ENCODE results near the gene APBB1.
A peak's percentile ranks its signal among the peaks of the same experiment; 100 is the strongest.

APBB1 gene

GRCh38 chr11:6438979-6439571, 20.2 kb upstream of the APBB1 start:
- TF ChIP-seq, protein P1, sequence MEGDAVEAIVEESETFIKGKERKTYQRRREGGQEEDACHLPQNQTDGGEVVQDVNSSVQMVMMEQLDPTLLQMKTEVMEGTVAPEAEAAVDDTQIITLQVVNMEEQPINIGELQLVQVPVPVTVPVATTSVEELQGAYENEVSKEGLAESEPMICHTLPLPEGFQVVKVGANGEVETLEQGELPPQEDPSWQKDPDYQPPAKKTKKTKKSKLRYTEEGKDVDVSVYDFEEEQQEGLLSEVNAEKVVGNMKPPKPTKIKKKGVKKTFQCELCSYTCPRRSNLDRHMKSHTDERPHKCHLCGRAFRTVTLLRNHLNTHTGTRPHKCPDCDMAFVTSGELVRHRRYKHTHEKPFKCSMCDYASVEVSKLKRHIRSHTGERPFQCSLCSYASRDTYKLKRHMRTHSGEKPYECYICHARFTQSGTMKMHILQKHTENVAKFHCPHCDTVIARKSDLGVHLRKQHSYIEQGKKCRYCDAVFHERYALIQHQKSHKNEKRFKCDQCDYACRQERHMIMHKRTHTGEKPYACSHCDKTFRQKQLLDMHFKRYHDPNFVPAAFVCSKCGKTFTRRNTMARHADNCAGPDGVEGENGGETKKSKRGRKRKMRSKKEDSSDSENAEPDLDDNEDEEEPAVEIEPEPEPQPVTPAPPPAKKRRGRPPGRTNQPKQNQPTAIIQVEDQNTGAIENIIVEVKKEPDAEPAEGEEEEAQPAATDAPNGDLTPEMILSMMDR (IDR thresholded peaks at IDR 0.05; ENCODE audit: extremely low read depth, insufficient read depth, missing control alignments) = peak; percentile 52
- in situ Hi-C loops (cut with MboI; ENCODE audit: low pct_unique_long_range_greater_than_20kb, low sequenced_read_pairs, unreplicated experiment) = no loop called here
- no peak for DNase-seq (ENCODE audit: low spot score)

GRCh38 chr11:6437993-6438392, 19.1 kb upstream of the APBB1 start:
- TF ChIP-seq, protein P1 (IDR thresholded peaks at IDR 0.05; ENCODE audit: extremely low read depth, insufficient read depth, missing control alignments) = no peak
- in situ Hi-C loops (cut with MboI; ENCODE audit: low pct_unique_long_range_greater_than_20kb, low sequenced_read_pairs, unreplicated experiment) = no loop called here
- DNase-seq (ENCODE audit: low spot score) = no peak

- in situ Hi-C loops (cut with MboI; ENCODE audit: low pct_unique_long_range_greater_than_20kb, low sequenced_read_pairs, unreplicated experiment) = no loop called here
- TF ChIP-seq, protein P1 (IDR thresholded peaks at IDR 0.05; ENCODE audit: extremely low read depth, insufficient read depth, missing control alignments) = no peak
- DNase-seq (ENCODE audit: low spot score) = no peak
Observed at GRCh38 chr11:6437423-6437822, 18.5 kb upstream of the APBB1 start.

DNA sequence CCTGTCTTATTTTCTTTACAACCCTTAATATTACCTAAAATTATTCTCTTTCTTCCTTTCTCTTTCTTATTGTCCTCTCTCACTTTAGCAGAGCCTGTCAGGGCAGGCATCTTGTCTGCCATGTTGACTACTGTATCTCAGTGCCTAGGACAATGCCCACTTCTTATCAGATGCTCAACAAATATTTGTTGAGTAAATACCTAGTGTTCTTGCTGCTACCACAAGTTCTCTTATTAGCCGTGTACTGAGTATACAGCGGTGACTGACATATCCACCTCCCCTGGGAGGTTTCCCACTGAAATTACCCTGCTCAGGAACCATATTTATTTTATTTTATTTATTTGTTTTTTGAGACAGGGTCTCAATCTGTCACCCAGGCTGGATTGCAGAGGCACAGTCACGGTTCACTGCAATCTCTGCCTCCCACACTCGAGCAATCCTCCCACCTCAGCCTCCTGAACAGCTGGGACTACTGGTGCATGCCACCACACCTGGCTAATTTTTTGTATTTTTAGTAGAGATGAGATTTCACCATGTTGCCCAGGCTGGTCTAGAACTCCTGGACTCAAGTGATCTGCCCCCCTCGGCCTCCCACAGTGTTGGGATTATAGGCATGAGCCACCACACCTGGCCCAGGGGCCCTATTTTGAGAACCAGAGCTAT, 15.2 kb upstream of the APBB1 start:
- TF ChIP-seq, protein P1 (IDR thresholded peaks at IDR 0.05; ENCODE audit: extremely low read depth, insufficient read depth, missing control alignments) = no peak
- in situ Hi-C loops (cut with MboI; ENCODE audit: low pct_unique_long_range_greater_than_20kb, low sequenced_read_pairs, unreplicated experiment) = no loop called here
- DNase-seq (ENCODE audit: low spot score) = no peak

GRCh38 chr11:6431861-6432260, 13.0 kb upstream of the APBB1 start:
- DNase-seq (ENCODE audit: low spot score) = no peak
- TF ChIP-seq, protein P1 (IDR thresholded peaks at IDR 0.05; ENCODE audit: extremely low read depth, insufficient read depth, missing control alignments) = no peak
- in situ Hi-C loops (cut with MboI; ENCODE audit: low pct_unique_long_range_greater_than_20kb, low sequenced_read_pairs, unreplicated experiment) = no loop called here

DNA sequence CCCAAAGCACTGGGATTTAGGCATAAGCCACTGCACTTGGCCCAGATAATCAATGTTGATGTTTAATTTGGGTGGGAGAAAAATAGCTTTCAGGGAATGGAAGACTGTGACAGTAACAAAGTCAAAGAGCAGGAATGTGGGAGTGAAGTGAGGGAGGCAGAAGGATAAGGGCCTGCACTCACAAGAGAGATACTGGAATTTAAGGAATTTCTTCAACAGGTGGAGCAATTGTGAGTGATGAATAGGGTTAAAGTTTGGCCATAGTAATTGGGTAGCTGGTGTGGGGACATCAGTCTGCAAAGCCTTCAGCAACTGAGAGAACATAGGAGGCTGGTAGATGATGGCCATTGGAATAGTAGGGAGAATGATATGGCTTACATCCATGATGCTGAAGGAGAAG, 8.6 kb upstream of the APBB1 start:
- DNase-seq (ENCODE audit: low spot score) = no peak
- TF ChIP-seq, protein P1 (IDR thresholded peaks at IDR 0.05; ENCODE audit: extremely low read depth, insufficient read depth, missing control alignments) = no peak
- in situ Hi-C loops (cut with MboI; ENCODE audit: low pct_unique_long_range_greater_than_20kb, low sequenced_read_pairs, unreplicated experiment) = no loop called here

All from GM13977 (cell line).